ENCODE measurements around the gene ASPSCR1. TPM values are rescaled to one million over a fixed set of nuclear protein-coding genes. Genes with fewer than 3 reads are reported as not detected.

The ASPSCR1 gene
- total RNA-seq, 1 donor from 2014 or later, result 24.1 TPM

DNA sequence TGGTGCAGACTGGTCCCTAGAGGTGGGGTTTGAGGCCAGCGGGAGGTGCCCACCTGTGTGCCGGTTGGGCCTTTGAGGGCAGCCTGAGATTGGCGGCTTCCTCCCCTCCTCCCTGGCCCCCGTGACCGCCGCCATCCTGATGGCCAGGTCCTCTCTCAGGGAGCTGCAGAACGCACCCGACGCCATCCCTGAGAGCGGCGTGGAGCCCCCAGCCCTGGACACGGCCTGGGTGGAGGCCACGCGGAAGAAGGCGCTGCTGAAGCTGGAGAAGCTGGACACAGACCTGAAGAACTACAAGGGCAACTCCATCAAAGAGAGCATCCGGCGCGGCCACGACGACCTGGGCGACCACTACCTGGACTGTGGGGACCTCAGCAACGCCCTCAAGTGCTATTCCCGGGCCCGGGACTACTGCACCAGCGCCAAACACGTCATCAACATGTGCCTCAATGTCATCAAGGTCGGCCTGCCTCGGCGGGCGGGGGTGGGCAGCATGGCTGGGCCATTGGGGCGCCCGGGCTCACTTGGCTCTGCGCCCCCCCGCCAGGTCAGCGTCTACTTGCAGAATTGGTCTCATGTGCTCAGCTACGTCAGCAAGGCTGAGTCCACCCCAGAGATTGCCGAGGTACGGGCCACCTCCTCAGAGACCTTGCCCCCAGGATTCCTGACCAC lies 77.1 kb downstream of the ASPSCR1 start:
- no peak for DNase-seq (ENCODE audit: low spot score)

DNA sequence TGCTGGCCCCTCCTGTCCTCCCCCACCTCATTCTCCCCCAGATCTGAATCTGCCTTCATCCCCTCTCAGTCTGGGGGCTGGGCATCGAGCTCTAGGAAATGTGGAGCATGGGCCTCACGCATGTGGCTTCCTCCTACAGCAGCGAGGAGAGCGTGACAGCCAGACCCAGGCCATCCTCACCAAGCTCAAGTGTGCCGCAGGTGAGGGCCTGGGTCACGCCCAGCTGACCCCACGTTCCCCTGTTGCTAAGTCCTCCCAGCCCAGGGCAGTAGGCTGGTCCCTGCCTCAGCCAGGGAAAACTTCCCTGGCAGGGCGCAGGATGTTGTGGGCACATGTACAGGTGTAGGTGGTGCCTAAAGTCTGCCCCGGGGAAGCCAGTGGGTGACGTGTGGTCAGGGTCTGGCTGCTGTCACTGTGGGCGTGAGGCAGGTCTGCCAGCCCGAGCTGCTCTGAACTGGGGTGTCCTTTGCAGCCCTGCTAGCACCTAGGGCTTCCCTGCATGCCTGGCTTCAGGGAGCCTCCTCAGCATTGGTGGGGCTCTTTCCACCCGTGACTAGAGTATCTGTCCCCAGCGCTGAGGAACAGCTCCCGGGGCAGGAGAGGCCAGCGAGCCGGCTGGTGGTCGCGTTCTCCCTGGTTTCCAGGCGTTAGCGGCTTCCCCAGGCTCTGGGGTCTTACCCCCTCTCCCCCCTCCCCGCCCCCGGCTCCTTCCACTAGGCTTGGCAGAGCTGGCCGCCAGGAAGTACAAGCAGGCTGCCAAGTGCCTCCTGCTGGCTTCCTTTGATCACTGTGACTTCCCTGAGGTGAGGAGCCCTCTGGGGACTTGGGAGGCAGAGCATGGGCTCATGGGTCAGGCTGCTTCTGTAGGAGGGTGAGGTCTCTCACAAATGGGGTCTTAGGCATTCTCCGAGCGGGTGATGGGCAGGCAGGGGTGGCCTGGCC lies 77.9 kb downstream of the ASPSCR1 start:
- DNase-seq (ENCODE audit: low spot score), result no peak

DNA sequence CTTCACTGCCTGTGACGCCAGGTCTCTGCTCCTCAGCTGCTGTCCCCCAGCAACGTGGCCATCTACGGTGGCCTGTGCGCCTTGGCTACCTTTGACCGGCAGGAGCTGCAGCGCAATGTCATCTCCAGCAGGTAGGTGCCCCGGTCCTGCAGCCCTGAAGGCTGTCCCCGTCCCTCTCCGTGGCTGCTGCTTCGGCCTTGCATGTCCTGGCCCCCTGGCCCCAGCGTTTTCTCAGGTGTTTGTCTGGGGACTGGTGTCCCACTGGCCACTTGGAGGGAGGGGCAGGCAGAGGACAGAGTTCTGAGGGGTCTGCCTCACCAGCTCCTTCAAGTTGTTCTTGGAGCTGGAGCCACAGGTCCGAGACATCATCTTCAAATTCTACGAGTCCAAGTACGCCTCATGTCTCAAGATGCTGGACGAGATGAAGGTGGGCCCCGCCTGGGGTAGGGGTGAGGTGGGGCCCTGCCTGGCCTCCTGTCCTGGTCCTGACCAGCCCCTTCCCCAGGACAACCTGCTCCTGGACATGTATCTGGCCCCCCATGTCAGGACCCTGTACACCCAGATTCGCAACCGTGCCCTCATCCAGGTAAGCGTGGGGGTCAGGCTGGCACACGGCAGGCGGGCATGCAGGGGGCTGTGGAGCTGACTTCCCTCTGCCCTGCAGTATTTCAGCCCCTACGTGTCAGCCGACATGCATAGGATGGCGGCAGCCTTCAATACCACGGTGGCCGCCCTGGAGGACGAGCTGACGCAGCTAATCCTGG lies 78.7 kb downstream of the ASPSCR1 start:
- no peak for DNase-seq (ENCODE audit: low spot score)

DNA sequence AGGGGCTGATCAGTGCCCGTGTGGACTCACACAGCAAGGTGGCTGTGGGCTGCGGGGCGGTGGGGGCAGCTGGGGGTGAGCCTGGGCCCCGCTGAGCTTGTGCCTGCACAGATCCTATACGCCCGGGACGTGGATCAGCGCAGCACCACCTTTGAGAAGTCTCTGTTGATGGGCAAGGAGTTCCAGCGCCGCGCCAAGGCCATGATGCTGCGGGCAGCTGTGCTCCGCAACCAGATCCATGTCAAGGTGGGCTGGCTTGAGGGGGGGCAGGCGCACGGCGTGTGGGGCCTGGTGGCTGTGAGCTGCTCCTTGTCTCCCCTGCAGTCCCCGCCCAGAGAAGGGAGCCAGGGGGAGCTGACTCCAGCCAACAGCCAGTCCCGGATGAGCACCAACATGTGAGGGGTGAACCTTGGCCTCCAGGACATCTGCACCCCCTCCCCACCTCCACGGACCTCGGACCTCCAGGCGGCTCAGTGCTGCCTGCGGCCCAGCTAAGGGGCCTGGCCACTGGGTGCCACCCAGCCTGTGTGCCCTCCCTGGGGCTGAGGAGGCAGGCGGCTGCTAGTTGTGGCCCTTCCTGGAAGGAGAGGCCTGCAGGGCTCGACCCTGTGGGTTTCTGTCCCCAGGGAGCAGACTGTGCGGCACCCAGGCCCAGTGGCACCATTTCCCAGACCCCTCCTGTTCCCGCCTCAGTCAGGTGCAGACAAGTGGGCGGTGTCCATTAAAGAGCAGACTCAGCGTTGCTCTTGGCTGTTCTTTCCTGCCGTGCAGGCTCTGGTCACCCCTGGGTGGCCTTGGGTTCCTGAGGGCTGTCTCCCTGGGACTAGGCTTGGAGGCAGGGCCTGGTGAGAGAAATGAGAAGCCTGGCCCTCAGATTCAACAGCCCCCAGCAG lies 79.5 kb downstream of the ASPSCR1 start:
- DNase-seq (ENCODE audit: low spot score), result no peak

DNA sequence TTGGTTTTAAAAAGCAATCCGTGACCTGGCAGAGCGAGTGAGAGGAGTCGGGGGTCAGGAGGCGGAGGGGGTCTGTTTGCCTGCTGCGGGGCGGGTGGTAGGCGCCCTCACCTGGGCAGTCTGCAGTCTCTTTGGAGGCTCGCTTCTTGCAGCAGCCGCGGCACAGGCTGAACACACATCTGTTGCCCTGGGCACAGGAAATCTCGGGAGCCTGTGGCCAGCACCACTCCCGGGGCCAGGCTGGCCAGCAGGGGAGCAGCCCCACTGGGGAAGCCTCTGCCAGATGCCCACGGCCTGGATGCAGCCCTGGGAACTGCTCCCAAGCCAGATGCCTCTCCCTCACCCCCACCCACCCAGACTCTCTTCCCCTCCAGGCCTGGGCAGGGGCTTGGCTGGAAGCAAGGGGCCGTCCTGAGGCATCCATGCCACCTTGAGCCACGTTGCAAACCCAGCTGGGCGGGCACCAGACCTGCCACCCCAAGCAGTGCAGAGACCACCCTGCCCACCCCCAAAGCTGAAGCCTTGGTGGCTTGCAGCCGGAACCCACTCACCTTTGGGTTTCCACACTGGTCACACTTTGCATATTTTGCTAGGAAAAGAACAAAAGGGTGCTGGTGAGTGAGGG lies 80.9 kb downstream of the ASPSCR1 start:
- DNase-seq (ENCODE audit: low spot score), result no peak

DNA sequence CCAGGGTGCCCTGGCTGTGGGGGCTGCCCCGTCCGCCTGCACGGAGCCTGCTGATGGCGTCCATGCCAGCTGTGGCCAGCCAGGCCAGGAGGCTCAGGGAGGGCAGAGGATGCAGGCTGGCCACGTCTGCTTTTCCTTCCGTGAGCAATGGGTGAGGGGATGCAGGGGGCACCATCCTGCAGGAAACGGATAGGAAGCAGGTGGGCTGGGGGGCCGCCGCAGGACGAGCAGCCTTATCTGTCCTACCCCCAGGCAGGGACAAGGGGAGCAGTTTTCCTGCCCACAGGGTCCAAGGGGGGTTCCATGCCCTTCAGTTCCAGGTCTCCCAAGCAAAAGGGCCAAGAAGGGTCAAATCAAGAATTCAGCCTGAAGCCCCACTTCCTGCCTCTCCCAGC lies 81.4 kb downstream of the ASPSCR1 start:
- no peak for DNase-seq (ENCODE audit: low spot score)

DNA sequence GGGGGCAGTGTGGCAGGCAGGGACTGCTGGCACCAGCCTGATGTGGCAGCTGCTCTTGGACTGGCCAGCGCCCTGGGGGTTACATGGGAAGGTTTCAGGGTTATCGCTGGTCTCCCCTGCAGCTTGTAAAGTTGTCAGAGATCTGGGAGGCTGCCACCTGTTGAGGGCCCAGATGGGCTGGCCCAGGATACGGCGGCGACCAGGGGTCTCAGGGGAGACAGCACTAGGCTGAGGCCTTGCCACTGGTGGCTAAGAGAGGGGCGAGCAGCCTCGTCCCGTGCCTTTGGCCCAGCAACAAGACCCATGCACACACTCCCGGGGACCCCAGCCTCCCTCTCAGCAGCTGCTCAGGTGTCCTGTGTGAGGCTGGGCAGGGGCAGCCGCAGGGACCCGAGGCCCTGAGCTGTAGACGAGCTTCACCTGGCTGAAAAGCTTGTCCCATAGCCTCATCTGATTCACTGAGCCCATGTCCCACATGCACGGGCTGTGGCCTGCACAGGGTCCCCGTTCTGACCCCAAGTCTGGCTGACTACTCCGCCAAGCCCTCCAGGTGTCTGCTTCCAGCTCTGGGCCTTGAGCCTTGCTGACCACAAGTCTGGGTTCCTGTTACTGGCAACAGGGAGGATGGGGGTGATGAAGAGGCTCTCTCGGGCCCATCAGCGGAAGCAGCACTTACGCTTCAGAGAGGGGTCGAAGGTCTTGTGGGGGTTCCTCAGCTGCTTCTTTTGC lies 82.0 kb downstream of the ASPSCR1 start:
- DNase-seq (ENCODE audit: low spot score), result no peak

DNA sequence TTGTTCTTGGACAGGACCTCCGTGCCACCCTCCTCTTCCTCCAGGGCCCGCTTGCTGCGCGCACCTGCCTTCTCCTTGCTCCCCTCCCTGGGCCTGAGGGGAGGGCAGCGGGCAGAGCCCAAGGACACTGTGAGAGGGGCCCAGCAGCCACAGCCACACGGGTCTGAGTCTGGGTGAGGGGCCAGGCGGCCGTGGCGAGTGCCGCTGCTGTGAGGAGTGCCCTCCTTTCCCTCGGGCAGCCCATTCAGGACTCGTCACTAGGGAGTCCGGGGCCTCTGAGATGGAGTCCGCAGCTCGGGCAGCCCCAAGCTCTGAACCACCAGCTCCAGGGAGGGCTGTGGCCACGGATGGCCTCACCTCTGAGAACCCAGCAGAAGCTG lies 82.6 kb downstream of the ASPSCR1 start:
- DNase-seq (ENCODE audit: low spot score), result no peak

DNA sequence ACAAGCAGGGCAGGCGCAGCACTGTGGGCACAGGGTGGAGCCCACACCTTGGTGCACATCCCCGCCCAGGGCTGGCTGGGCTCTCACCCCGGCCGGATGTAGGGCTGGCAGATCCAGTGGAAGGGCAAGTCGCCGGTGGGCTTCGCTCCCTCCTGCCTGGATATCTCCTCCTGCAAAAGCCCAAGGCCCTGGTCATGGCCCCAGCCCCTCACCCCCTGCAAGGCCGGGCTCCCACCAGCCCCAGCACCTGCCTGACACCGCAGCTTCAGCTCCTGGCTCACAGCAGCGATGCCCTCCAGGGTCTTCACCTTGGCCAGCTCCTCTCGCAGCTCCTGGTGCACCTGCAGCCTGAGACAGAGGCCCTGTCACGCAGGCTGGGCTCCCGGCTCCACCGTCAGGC lies 83.2 kb downstream of the ASPSCR1 start:
- DNase-seq (ENCODE audit: low spot score), result no peak

DNA sequence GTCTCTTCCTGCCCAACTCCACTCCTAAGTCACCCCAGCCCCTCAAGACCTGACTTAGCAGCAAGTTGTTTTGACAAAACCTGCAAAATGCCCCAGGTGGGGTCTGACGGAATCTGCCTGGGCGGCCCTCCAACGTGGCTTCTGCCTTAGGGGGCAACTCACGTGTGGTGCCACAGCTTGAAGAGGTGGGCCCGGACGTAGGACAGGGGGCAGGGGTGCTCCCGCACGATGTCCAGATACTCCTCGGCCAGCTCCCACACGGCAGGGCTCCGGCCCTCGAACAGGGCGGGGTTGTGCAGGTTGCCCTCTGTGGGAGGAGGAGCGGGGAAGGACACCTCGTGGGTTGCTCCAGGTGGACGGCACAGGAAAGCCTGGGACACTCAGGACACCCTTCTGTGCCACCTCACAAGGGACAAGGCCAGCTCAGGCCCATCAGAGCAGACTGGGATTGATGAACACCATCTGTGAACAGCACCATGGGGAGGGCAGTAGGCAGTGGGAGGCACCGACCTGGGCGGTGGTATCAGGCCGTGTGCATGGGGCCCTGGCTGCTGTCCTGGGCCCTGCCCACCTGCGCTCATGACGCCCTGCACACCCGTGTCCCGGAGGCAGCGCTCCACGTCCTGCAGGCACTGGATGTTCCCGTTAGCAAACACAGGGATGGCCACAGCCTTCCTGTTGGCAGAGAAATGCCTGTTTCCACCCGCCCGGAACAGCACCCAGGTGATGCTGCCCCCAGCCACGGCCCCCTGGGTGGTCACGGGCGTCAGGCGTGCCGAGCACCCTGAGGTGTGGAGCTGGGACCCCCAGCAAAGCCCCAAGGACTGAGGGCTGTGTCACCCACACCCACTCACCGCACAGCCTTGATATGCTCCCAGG lies 83.9 kb downstream of the ASPSCR1 start:
- no peak for DNase-seq (ENCODE audit: low spot score)

DNA sequence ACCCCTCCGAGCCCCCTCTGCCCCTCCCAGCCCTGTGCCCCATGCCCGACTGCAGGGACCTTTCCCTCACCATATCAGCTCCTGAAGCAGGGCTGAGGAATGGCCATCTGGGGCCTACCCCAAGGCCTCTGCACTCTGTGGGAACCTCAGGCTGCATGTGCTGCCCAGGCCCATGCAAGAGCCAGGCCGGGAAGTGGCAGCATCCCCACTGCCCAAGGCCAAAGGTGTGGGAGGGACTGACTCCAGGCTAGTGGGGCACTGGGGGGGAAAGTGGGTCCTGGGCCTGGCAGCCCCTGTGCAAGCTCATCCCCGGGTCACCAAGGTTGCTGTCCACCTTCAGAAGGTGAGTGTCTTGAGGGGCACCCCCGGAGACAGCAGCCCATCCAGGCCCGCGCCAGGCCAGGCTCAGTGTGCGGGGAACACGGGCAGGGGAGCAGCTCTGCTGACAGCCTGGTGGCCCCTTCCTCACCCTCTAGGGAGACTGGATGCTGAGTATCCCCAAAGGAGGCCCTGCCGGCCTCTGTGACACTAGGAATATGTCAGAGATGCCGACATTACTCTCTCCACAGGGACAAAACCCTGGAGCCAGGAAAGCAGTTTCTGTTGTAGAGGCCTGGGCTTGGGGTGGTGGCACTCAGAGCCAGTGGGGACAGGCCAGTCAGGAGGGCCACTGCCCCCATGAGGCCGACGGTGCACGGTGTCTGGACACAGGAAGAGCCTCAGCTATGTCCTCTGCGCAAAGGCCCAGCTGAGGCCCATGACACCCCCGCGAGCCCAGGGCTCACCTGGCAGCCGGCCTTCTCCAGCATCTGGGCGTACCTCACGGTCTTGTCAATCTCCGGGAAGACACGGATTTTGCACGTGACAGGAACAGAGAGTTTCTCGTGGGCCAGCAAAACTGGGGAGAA lies 84.9 kb downstream of the ASPSCR1 start:
- DNase-seq (ENCODE audit: low spot score), result no peak

DNA sequence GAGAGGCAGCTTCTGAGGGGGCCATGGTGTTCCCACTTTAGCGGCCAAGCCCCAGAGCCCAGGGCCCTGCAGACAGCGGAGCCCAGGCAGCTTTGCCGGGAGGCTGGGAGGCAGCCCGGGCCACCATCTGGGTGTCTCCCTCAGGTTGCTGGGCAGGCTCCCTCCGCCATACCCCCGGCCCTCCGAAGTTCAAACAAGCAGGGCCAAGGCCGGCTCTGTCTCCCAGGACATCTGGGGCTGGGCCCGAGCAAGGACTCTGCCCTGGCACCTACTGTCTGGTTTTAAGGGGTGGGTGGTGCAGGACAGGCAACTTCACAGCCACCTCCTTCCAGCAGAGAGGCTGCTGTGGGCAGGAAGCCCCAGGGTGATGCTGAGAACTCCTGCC lies 85.5 kb downstream of the ASPSCR1 start:
- no peak for DNase-seq (ENCODE audit: low spot score)

DNA sequence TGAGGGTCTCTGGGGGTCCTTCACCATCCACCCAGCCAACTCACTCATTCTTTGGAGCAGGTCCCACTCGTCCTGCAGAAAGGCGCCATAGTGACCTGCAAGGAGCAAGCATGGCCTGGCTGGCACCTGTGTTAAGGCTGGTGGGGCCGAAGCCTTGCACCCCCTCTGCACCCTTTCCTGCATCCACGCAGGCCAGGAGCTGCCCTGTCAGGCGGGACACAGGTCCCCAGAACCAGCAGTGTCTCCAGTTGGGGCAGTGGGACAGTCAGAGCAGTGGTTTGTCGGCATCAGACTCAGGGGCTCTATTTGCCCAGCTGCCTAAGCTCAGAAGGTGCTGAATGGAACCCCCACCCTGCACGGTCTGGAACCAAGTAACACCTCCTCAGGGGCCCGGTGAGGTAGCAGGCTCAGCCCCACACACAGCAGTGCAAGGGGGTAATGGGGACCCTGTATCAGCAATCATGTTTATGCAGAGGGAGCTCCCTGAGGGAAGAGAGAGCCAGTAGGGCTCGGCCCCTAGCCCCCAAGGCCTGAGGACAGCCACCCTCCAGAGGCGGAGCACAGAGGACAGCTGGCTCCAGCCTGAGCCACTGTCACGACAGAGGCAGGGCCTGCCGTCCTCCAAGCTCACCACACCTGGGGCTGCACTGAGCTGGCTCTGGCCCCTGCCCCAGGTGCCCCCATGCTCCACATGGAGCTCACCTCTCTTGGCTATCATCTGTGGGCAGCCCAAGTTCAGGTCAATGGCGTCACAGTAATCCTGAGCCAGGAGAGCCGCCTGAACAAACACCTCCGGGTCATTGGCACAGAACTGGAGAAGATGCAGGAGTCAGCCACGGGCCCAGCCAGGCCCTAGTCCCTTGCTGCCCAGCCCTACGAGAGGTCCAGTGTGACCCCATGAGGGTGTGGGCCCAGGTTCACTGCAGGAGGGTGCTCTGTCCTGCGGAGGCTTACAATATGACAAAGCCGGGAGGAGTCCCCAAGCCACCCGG lies 86.3 kb downstream of the ASPSCR1 start:
- DNase-seq (ENCODE audit: low spot score), result no peak

DNA sequence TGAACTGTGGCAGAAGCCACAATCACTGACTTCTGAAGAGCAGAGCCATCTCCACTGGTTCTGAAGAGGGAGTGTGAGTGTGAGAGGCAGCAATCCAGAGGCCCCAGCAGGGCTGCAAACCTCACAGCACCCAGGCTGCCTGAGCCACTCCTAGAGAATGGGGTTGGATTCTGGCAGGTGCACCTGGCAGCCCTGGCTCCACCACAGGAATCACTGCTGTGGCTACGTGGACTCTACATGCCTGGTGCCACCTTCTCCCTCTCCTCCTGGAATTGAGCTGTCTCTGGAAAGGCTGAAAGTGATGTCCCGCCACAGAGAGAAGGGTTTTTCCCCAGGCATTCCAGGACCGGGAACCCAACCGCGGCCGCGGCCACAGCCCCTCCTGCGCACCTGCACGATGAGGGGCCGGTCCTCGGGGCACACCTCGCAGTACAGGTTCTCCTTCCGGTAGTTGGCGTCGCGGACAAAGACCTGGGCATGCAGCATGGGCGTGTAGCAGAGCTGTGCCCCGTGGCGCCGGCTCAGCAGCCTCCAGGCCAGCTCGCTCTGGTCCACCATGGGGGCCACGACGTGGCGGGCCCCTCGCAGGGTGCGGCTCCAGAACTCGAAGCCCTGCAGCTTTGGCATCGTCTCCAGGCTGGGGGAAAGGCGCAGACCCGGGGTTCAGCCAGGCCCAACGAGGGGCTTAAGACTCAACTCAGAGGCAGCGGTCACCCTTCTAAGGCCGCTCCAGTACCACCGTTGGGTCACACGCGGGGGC lies 87.2 kb downstream of the ASPSCR1 start:
- no peak for DNase-seq (ENCODE audit: low spot score)

DNA sequence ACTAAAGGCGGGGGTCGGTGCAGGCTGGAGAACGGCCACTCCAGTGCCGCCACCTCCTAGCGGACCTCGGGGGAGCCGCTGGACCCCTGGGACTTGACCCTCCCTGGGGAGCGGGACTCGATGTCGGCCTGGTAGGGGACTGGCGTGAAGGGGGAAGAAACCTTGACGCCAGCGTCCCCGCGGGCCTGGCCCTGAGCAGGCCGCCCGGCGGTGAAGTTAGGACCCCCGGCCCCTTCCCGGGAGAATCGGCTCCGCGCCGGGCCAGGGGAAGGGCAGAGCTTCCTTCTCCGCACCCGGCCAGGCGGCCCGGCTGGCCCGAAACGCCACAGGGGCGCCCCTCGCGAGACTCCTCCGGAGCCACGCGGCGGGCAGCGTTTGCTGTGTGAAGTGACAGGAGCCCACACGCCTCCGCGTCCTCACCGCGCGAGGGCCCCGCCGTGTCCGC lies 87.8 kb downstream of the ASPSCR1 start:
- no peak for DNase-seq (ENCODE audit: low spot score)
